Karpas-422 (cell line): Measurements from ENCODE around the gene ABCG1. TPM values are rescaled to one million over a fixed set of nuclear protein-coding genes. Genes with fewer than 3 reads are reported as not detected.
A peak's percentile ranks its signal among the peaks of the same experiment; 100 is the strongest.

Experiments used
- DNase-seq: peaks from one replicate; pipeline ENCODE4 v3.0.0-alpha.2; 2015
- H2AFZ ChIP-seq: fragments of 200-600 bp; sonication (generic); 2 replicates; pipeline ENCODE4 v1.6.1; 2014; ENCODE audit warnings: antibody characterized with exemption, low read length, mixed read lengths
- H3K27ac ChIP-seq: fragments of 200-600 bp; sonication (generic); 2 replicates; pipeline ENCODE4 v1.5.1; 2014; ENCODE audit warnings: mild to moderate bottlenecking, low read length, moderate library complexity
- H3K27me3 ChIP-seq: fragments of 200-600 bp; sonication (generic); 2 replicates; pipeline ENCODE4 v1.6.1; 2014; ENCODE audit warnings: low read length, mixed read lengths
- H3K36me3 ChIP-seq: fragments of 200-600 bp; sonication (generic); 2 replicates; pipeline ENCODE4 v1.6.1; 2014; ENCODE audit warnings: low read length, mixed read lengths; ENCODE audit not compliant: insufficient read depth
- H3K4me1 ChIP-seq: fragments of 200-600 bp; sonication (generic); 2 replicates; pipeline ENCODE4 v1.6.1; 2014; ENCODE audit warnings: mild to moderate bottlenecking, low read length, mixed read lengths
- H3K4me2 ChIP-seq: fragments of 200-600 bp; sonication (generic); 2 replicates; pipeline ENCODE4 v1.6.1; 2014; ENCODE audit warnings: low read length, low read depth, mild to moderate bottlenecking; ENCODE audit not compliant: poor library complexity, severe bottlenecking
- H3K4me3 ChIP-seq: fragments of 200-600 bp; sonication (generic); 2 replicates; pipeline ENCODE4 v1.5.1; 2014; ENCODE audit warnings: mild to moderate bottlenecking, antibody characterized with exemption, low read length, mixed read lengths
- H3K79me2 ChIP-seq: fragments of 200-600 bp; sonication (generic); 2 replicates; pipeline ENCODE4 v1.6.1; 2014; ENCODE audit warnings: mild to moderate bottlenecking, low read length, mixed read lengths
- H3K9ac ChIP-seq: fragments of 200-600 bp; sonication (generic); 2 replicates; pipeline ENCODE4 v1.6.0; 2014; ENCODE audit warnings: low read length
- H3K9me2 ChIP-seq: fragments of 200-600 bp; sonication (generic), shearing (Covaris generic); replicated peaks from 2 replicates; pipeline ENCODE4 v1.6.0; 2014; ENCODE audit warnings: mild to moderate bottlenecking, low read length, moderate library complexity; ENCODE audit not compliant: insufficient read depth
- H3K9me3 ChIP-seq: fragments of 300-700, 200-600 bp; sonication (generic); 2 replicates; pipeline ENCODE4 v1.6.1; 2014; ENCODE audit warnings: low read length, mixed read lengths
- H4K20me1 ChIP-seq: fragments of 200-600 bp; sonication (generic); 2 replicates; pipeline ENCODE4 v1.6.1; 2014; ENCODE audit warnings: mild to moderate bottlenecking, antibody characterized with exemption, low read length, low read depth; ENCODE audit not compliant: insufficient read depth
- total RNA-seq: library from RNA; depleted of rRNA; stranded (reverse); fragments of >200 nt; shearing (Covaris generic); gene quantifications from 2 replicates; pipeline ENCODE4 v1.2.3, GENCODE V29; 2014; ENCODE audit warnings: low replicate concordance

ABCG1 gene
- total RNA-seq, 1 experiment from 2014 or later, result not detected

- Histone ChIP-seq H3K79me2 (no peaks in the 10 kb centered on the region), H3K4me2 (no peak overlapping the region), H3K36me3 (no peaks in the 10 kb centered on the region), H3K27me3 (no peaks in the 10 kb centered on the region), H3K27ac (no peak overlapping the region), H3K9me2 (no peaks in the 10 kb centered on the region), H3K9me3 (no peaks in the 10 kb centered on the region), H2AFZ (no peak overlapping the region), H3K4me1 (peaks cover 4% of the 10 kb centered on the region; the same call in 1 of the 2 replicates), H4K20me1 (no peaks in the 10 kb centered on the region), H3K4me3 (no peak overlapping the region), H3K9ac (no peak overlapping the region)
- DNase-seq, result no peak
Observed at GRCh38 chr21:42243026-42243425, 24.1 kb downstream of the ABCG1 start.

- Histone ChIP-seq H4K20me1 (no peaks in the 10 kb centered on the region), H3K4me1 (peaks cover 7% of the 10 kb centered on the region), H3K36me3 (no peaks in the 10 kb centered on the region), H3K4me2 (no peak overlapping the region), H3K4me3 (no peak overlapping the region), H3K27me3 (no peaks in the 10 kb centered on the region), H3K9ac (no peak overlapping the region), H3K27ac (no peak overlapping the region), H3K79me2 (no peaks in the 10 kb centered on the region), H2AFZ (no peak overlapping the region), H3K9me2 (no peaks in the 10 kb centered on the region), H3K9me3 (no peaks in the 10 kb centered on the region)
- DNase-seq, result no peak
Observed at GRCh38 chr21:42245331-42246193, 26.6 kb downstream of the ABCG1 start.

- no peaks in the 10 kb centered on the region for H3K79me2 ChIP-seq
- H4K20me1 ChIP-seq, result no peaks in the 10 kb centered on the region
- H3K9me2 ChIP-seq, result no peaks in the 10 kb centered on the region
- H3K4me3 ChIP-seq, result no peak overlapping the region
- no peak for DNase-seq
- no peaks in the 10 kb centered on the region for H3K9me3 ChIP-seq
- H3K4me2 ChIP-seq, result no peak overlapping the region
- no peak overlapping the region for H3K9ac ChIP-seq
- H3K27ac ChIP-seq, result no peak overlapping the region
- peaks cover 7% of the 10 kb centered on the region for H3K4me1 ChIP-seq
- H3K27me3 ChIP-seq, result no peaks in the 10 kb centered on the region
- H2AFZ ChIP-seq, result no peak overlapping the region
- no peaks in the 10 kb centered on the region for H3K36me3 ChIP-seq
Observed at GRCh38 chr21:42247716-42248115, 28.8 kb downstream of the ABCG1 start.

GRCh38 chr21:42248241-42248640 is 29.3 kb downstream of the ABCG1 start:
- H3K4me2 ChIP-seq, result no peak overlapping the region
- H2AFZ ChIP-seq, result no peak overlapping the region
- H3K9me2 ChIP-seq, result no peaks in the 10 kb centered on the region
- no peaks in the 10 kb centered on the region for H4K20me1 ChIP-seq
- H3K79me2 ChIP-seq, result no peaks in the 10 kb centered on the region
- H3K36me3 ChIP-seq, result no peaks in the 10 kb centered on the region
- H3K27ac ChIP-seq, result no peak overlapping the region
- H3K4me1 ChIP-seq, result peaks cover 7% of the 10 kb centered on the region
- H3K9ac ChIP-seq, result no peak overlapping the region
- H3K9me3 ChIP-seq, result no peaks in the 10 kb centered on the region
- no peak for DNase-seq
- H3K4me3 ChIP-seq, result no peak overlapping the region
- no peaks in the 10 kb centered on the region for H3K27me3 ChIP-seq

GRCh38 chr21:42248783-42249597 is 30.1 kb downstream of the ABCG1 start:
- Histone ChIP-seq H3K27ac (no peak overlapping the region), H3K9me3 (no peaks in the 10 kb centered on the region), H3K9ac (no peak overlapping the region), H3K79me2 (no peaks in the 10 kb centered on the region), H3K4me1 (peaks cover 7% of the 10 kb centered on the region), H3K4me3 (no peak overlapping the region), H2AFZ (no peak overlapping the region), H3K27me3 (no peaks in the 10 kb centered on the region), H4K20me1 (no peaks in the 10 kb centered on the region), H3K36me3 (no peaks in the 10 kb centered on the region), H3K9me2 (no peaks in the 10 kb centered on the region), H3K4me2 (no peak overlapping the region)
- peak; percentile 78 for DNase-seq

GRCh38 chr21:42250422-42251403 is 31.8 kb downstream of the ABCG1 start:
- Histone ChIP-seq H3K36me3 (no peaks in the 10 kb centered on the region), H3K79me2 (no peaks in the 10 kb centered on the region), H3K27me3 (no peaks in the 10 kb centered on the region), H3K9ac (no peak overlapping the region), H3K4me1 (peaks cover 7% of the 10 kb centered on the region), H3K27ac (no peak overlapping the region), H2AFZ (no peak overlapping the region), H3K4me3 (no peak overlapping the region), H3K9me3 (no peaks in the 10 kb centered on the region), H4K20me1 (no peaks in the 10 kb centered on the region), H3K4me2 (no peak overlapping the region), H3K9me2 (no peaks in the 10 kb centered on the region)
- no peak for DNase-seq

GRCh38 chr21:42251654-42252324 is 32.8 kb downstream of the ABCG1 start:
- Histone ChIP-seq H3K27me3 (no peaks in the 10 kb centered on the region), H3K4me1 (peaks cover 7% of the 10 kb centered on the region), H2AFZ (no peak overlapping the region), H3K4me2 (no peak overlapping the region), H3K27ac (no peak overlapping the region), H3K4me3 (no peak overlapping the region), H3K9me3 (no peaks in the 10 kb centered on the region), H3K9me2 (no peaks in the 10 kb centered on the region), H4K20me1 (no peaks in the 10 kb centered on the region), H3K79me2 (no peaks in the 10 kb centered on the region), H3K36me3 (no peaks in the 10 kb centered on the region), H3K9ac (no peak overlapping the region)
- DNase-seq, result no peak
